Effector memory CD8-positive, alpha-beta T cell (primary cell): ENCODE data around the gene BMAL1.
"Not testable (repeated sequence)": the region's sequence is repeated elsewhere in the genome, so short reads cannot be mapped to it uniquely, and the experiment has no call there.

Experiments used
- ATAC-seq: fragments of 150-1000 bp; cut with Tn5 transposase; replicated peaks from 2 replicates; pipeline ENCODE4 v1.10.0; 2021; ENCODE audit warnings: mild to moderate bottlenecking, moderate library complexity
- DNase-seq, 3 experiments: peaks; one replicate each; pipeline ENCODE4 v3.0.0; 2021
- H3K27ac Mint-ChIP-seq, 2 donors: one replicate each; pipeline ENCODE4 v1.8.0; 2022; ENCODE audit warnings: mild to moderate bottlenecking in 2 of 2, mixed read lengths in 2 of 2, moderate library complexity in 2 of 2
- H3K27me3 Mint-ChIP-seq, 2 donors: one replicate each; pipeline ENCODE4 v1.8.0; 2022; ENCODE audit warnings: mixed read lengths in 2 of 2
- H3K36me3 Mint-ChIP-seq: one replicate; pipeline ENCODE4 v1.8.0; 2022; ENCODE audit warnings: mild to moderate bottlenecking, moderate library complexity, mixed read lengths; ENCODE audit not compliant: insufficient read depth
- H3K4me1 Mint-ChIP-seq, 2 donors: one replicate each; pipeline ENCODE4 v1.8.0; 2022; ENCODE audit warnings: low read depth in 2 of 2, mixed read lengths in 2 of 2
- H3K4me3 Mint-ChIP-seq, 2 donors: one replicate each; pipeline ENCODE4 v1.8.0; 2022; ENCODE audit warnings: mild to moderate bottlenecking in 2 of 2, mixed read lengths in 2 of 2, moderate library complexity in 2 of 2
- H3K9me3 Mint-ChIP-seq, 2 donors: one replicate each; pipeline ENCODE4 v1.8.0; 2022; ENCODE audit warnings: mixed read lengths in 2 of 2

The BMAL1 gene

DNA sequence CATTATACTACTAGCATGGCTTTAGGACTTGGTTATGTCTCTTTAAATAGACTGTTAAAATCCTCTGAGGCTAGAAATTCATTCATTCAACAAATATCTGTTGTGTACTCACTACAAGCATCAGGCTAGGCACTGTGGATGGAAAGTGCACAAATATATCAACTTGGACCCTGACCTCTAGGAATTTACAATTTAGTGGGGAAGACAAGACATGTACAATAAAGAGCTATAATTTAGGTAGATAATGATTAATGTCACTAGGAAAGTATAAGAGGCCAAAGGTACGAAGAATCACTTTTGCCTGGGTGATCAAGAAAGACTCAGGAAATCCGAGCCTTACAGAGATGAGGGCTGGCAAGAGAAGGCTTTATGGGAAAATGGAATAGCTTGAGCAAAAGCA, 25.6 kb upstream of the BMAL1 start:
- ATAC-seq (no peak), DNase-seq (no peak)
- H3K4me1 Mint-ChIP-seq, result no peaks in the 10 kb centered on the region
- no peaks in the 10 kb centered on the region for H3K9me3 Mint-ChIP-seq
- H3K36me3 Mint-ChIP-seq, result no peaks in the 10 kb centered on the region
- H3K4me3 Mint-ChIP-seq, result no peak overlapping the region
- H3K27ac Mint-ChIP-seq, result no peak overlapping the region
- H3K27me3 Mint-ChIP-seq, result peaks cover 7 to 10% of the 10 kb centered on the region in 2 donors

GRCh38 chr11:13252438-13252837, 25.2 kb upstream of the BMAL1 start:
- no peak for DNase-seq
- no peak for ATAC-seq
- Mint-ChIP-seq H3K27me3 (peaks cover 3 to 5% of the 10 kb centered on the region in 2 donors), H3K36me3 (no peaks in the 10 kb centered on the region), H3K9me3 (no peaks in the 10 kb centered on the region), H3K27ac (no peak overlapping the region), H3K4me3 (no peak overlapping the region), H3K4me1 (no peaks in the 10 kb centered on the region)

- no peak overlapping the region for H3K4me3 Mint-ChIP-seq
- ATAC-seq (no peak), DNase-seq (no peak)
- no peaks in the 10 kb centered on the region for H3K36me3 Mint-ChIP-seq
- no peak overlapping the region for H3K27ac Mint-ChIP-seq
- no peaks in the 10 kb centered on the region for H3K9me3 Mint-ChIP-seq
- H3K4me1 Mint-ChIP-seq, result peaks cover 5% of the 10 kb centered on the region in 2 donors
- H3K27me3 Mint-ChIP-seq, result no peaks in the 10 kb centered on the region
Measured at GRCh38 chr11:13256216-13256615, 21.4 kb upstream of the BMAL1 start.

- H3K27me3 Mint-ChIP-seq, H3K36me3 Mint-ChIP-seq, H3K9me3 Mint-ChIP-seq, ATAC-seq, H3K4me1 Mint-ChIP-seq, DNase-seq, H3K27ac Mint-ChIP-seq, H3K4me3 Mint-ChIP-seq: not testable (repeated sequence)
Measured at GRCh38 chr11:13258061-13258460, 19.5 kb upstream of the BMAL1 start.

DNA sequence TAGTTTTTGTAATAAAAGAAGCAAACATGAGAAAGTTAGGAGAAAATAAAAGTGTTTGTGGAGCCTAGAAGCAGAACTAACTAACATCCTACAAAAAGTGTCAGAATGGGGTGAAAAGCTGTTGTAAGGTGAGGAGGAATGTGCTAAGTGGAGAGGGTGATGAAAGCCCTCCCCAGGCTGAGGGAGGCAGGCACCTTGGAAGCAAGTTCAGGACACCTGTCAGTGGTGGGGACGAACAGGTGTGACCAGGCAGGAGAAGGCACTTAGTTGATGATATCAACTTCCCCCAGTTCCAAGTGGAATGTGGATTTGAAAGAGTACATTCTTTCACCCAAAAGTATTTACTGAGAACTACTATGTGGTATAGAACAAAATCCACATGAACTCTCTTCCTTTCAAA, 18.7 kb upstream of the BMAL1 start:
- no peaks in the 10 kb centered on the region for H3K9me3 Mint-ChIP-seq
- no peak overlapping the region for H3K27ac Mint-ChIP-seq
- DNase-seq (no peak), ATAC-seq (no peak)
- H3K27me3 Mint-ChIP-seq, result peaks cover 3 to 4% of the 10 kb centered on the region in 2 donors
- no peak overlapping the region for H3K4me3 Mint-ChIP-seq
- H3K4me1 Mint-ChIP-seq, result peaks cover 5% of the 10 kb centered on the region in 2 donors
- H3K36me3 Mint-ChIP-seq, result no peaks in the 10 kb centered on the region

GRCh38 chr11:13259374-13259773, 18.2 kb upstream of the BMAL1 start:
- no peak overlapping the region for H3K4me3 Mint-ChIP-seq
- peaks cover 5% of the 10 kb centered on the region in 2 donors for H3K4me1 Mint-ChIP-seq
- no peaks in the 10 kb centered on the region for H3K36me3 Mint-ChIP-seq
- H3K27ac Mint-ChIP-seq, result no peak overlapping the region
- H3K27me3 Mint-ChIP-seq, result peaks cover 7 to 8% of the 10 kb centered on the region in 2 donors
- no peaks in the 10 kb centered on the region for H3K9me3 Mint-ChIP-seq
- DNase-seq (no peak), ATAC-seq (no peak)

- DNase-seq (no peak), ATAC-seq (no peak)
- no peaks in the 10 kb centered on the region for H3K9me3 Mint-ChIP-seq
- H3K4me3 Mint-ChIP-seq, result no peak overlapping the region
- peaks cover 5% of the 10 kb centered on the region in 2 donors for H3K4me1 Mint-ChIP-seq
- no peak overlapping the region for H3K27ac Mint-ChIP-seq
- no peaks in the 10 kb centered on the region for H3K36me3 Mint-ChIP-seq
- peaks cover 8 to 17% of the 10 kb centered on the region in 2 donors for H3K27me3 Mint-ChIP-seq
Measured at GRCh38 chr11:13260201-13260962, 17.2 kb upstream of the BMAL1 start.

DNA sequence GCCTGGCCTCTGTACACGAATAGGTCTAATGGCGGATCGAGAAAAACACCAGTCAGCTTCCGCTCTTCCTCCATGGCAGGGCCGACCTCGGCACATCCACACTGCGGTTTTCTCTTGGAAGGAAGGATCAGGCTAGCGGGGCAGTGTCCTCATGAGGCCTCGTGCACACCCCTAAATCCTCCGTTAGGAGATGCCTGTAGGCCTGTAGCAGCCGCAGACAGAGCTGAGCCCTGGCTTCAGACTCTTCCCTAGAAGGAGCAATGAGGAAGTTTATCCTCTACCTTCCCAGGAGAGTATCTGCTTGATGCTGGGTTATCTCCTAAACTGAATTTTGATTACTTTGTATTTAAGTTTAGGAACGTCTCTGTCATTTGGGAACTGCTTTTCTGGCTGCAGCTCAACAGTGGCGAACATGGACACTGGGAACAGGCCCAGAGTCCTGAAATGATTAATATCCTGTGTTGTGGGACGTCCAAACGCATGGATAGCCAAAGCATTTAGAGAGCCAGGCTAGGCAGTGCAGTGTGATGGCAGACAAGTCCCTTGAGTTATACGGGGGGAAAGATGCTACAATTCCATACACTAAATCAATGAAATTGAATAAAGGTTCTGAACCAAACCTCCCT, 16.5 kb upstream of the BMAL1 start:
- ATAC-seq, result no peak
- Mint-ChIP-seq H3K4me3 (no peak overlapping the region), H3K4me1 (peaks cover 5% of the 10 kb centered on the region in 2 donors), H3K36me3 (no peaks in the 10 kb centered on the region), H3K9me3 (no peaks in the 10 kb centered on the region), H3K27ac (no peak overlapping the region), H3K27me3 (peaks cover 14 to 21% of the 10 kb centered on the region in 2 donors)
- no peak for DNase-seq

DNA sequence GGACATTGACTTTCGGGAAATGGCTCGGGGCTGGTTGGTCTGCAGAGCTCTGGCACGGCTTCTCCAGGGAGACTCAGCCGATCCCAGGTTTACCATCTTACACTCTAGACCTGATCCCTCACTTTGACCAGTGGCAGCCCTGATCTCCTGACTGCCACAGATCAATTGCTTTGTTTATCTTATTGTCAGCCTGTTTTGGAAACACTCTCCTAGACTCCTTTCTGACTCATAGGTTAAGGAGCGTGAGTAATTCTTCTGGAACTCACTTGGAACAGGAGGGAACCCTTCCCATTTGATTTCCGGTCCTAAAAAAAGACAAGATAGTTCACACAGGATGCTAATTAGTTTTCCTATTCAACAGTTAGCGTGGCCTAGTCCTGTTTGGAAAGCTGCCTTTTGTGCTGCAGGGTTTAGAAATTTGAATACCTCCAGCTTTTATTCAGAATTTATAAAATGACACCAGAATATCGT, 16.0 kb upstream of the BMAL1 start:
- no peaks in the 10 kb centered on the region for H3K36me3 Mint-ChIP-seq
- DNase-seq (no peak), ATAC-seq (no peak)
- H3K4me3 Mint-ChIP-seq, result no peak overlapping the region
- H3K27me3 Mint-ChIP-seq, result peaks cover 19 to 24% of the 10 kb centered on the region in 2 donors
- H3K9me3 Mint-ChIP-seq, result no peaks in the 10 kb centered on the region
- no peak overlapping the region for H3K27ac Mint-ChIP-seq
- H3K4me1 Mint-ChIP-seq, result peaks cover 5% of the 10 kb centered on the region in 2 donors

- no peak overlapping the region for H3K27ac Mint-ChIP-seq
- ATAC-seq, result no peak
- no peak for DNase-seq
- H3K36me3 Mint-ChIP-seq, result no peaks in the 10 kb centered on the region
- H3K27me3 Mint-ChIP-seq, result peaks cover 19 to 24% of the 10 kb centered on the region in 2 donors
- peaks cover 5% of the 10 kb centered on the region in 2 donors for H3K4me1 Mint-ChIP-seq
- H3K9me3 Mint-ChIP-seq, result no peaks in the 10 kb centered on the region
- no peak overlapping the region for H3K4me3 Mint-ChIP-seq
Measured at GRCh38 chr11:13262096-13262495, 15.5 kb upstream of the BMAL1 start.

- ATAC-seq (no peak), DNase-seq (no peak)
- Mint-ChIP-seq H3K9me3 (no peaks in the 10 kb centered on the region), H3K27me3 (peaks cover 34 to 42% of the 10 kb centered on the region in 2 donors), H3K27ac (no peak overlapping the region), H3K4me1 (no peaks in the 10 kb centered on the region), H3K36me3 (no peaks in the 10 kb centered on the region), H3K4me3 (no peak overlapping the region)
Measured at GRCh38 chr11:13268791-13269190, 8.8 kb upstream of the BMAL1 start.

DNA sequence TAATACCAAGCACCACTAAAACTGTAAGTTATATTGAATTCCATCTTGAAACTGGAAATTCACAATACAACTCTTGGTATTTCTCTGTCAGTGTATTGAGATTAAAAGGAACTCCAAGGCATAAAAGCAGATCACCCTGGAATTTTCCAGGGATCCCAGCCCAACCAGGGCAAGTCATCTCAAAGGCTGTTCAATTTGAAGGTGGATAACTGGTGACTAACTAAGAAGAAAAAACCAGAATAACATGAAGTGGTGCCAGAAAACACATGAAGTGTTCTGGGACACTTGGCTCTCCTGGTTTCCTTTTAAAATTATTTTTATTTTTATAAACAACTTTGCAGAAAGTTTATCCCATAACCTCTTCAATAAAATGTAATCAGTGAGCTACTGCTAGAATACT, 7.8 kb upstream of the BMAL1 start:
- Mint-ChIP-seq H3K4me3 (no peak overlapping the region), H3K4me1 (no peaks in the 10 kb centered on the region), H3K27ac (no peak overlapping the region), H3K36me3 (no peaks in the 10 kb centered on the region), H3K27me3 (peaks cover 35 to 42% of the 10 kb centered on the region in 2 donors), H3K9me3 (no peaks in the 10 kb centered on the region)
- DNase-seq (no peak), ATAC-seq (no peak)

- Mint-ChIP-seq H3K9me3 (no peaks in the 10 kb centered on the region), H3K27me3 (peaks cover 29 to 31% of the 10 kb centered on the region in 2 donors)
- no peak for ATAC-seq
Measured at GRCh38 chr11:13271060-13271693, 6.4 kb upstream of the BMAL1 start.

GRCh38 chr11:13276454-13276831, 1.1 kb upstream of the BMAL1 start:
- Mint-ChIP-seq H3K36me3 (peaks cover 33% of the 10 kb centered on the region), H3K27ac (peak overlapping the region; percentile 97 to 98), H3K27me3 (peaks cover 7 to 9% of the 10 kb centered on the region in 2 donors), H3K4me1 (peaks cover 38 to 42% of the 10 kb centered on the region in 2 donors), H3K9me3 (no peaks in the 10 kb centered on the region), H3K4me3 (peak overlapping the region; percentile 99 to 100)
- no peak for DNase-seq
- no peak for ATAC-seq

More at GRCh38 chr11:13271060-13271693, 6.4 kb upstream of the BMAL1 start:
- DNase-seq, result no peak
- H3K4me3 Mint-ChIP-seq, result no peak overlapping the region
- H3K27ac Mint-ChIP-seq, result no peak overlapping the region
- H3K4me1 Mint-ChIP-seq, result peaks cover 3 to 4% of the 10 kb centered on the region in 2 donors
- peaks cover 1% of the 10 kb centered on the region for H3K36me3 Mint-ChIP-seq
